ENCODE measurements around the gene KRT38.

Gene KRT38

DNA sequence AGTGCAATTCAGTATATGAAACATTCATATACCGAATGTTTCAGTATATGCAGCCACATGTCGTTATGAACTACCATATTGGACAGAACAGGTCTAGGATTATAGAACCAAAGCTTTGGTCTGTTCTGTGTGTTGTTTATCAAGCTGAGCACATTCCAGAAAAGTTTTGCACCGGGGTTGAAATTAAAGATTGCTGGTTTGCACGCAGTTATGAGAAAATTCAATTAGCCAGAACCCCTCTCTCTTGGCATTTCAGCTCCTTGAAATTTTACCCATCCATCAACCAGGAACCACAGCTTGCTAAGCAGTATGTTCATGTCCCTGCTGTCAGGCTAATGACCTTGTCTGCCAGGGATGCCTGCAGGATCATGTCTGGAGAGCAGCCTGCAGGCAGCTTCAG is 16.9 kb upstream of the KRT38 start:
- Histone ChIP-seq H3K36me3 (ENCODE audit: insufficient read depth, low read length) (no peaks in the 10 kb centered on the region), H3K9me3 (ENCODE audit: low read length) (no peaks in the 10 kb centered on the region), H3K79me2 (ENCODE audit: insufficient read depth, low read length) (no peaks in the 10 kb centered on the region), H3K4me1 (ENCODE audit: insufficient read depth, low read length, severe bottlenecking) (no peaks in the 10 kb centered on the region), H3K4me2 (ENCODE audit: low read length) (no peak overlapping the region), H3K9me2 (ENCODE audit: low read depth, low read length) (no peaks in the 10 kb centered on the region), H2AFZ (ENCODE audit: low read length) (no peak overlapping the region), H3K27me3 (ENCODE audit: insufficient read depth, low read length) (peaks cover 4% of the 10 kb centered on the region; the same call in 1 of the 2 replicates), H3K27ac (ENCODE audit: low read depth, low read length, poor library complexity, severe bottlenecking) (no peak overlapping the region), H3K4me3 (ENCODE audit: low read depth, low read length, poor library complexity, severe bottlenecking) (no peak overlapping the region), H4K20me1 (ENCODE audit: insufficient read depth, low read length) (no peaks in the 10 kb centered on the region), H3F3A (ENCODE audit: insufficient read depth, low read length) (no peaks in the 10 kb centered on the region), H3K9ac (ENCODE audit: low read length) (no peak overlapping the region)
- TF ChIP-seq EZH2 (IDR thresholded peaks at IDR 0.05; ENCODE audit: borderline replicate concordance, low read length) = no peak
- TF ChIP-seq, protein P1, sequence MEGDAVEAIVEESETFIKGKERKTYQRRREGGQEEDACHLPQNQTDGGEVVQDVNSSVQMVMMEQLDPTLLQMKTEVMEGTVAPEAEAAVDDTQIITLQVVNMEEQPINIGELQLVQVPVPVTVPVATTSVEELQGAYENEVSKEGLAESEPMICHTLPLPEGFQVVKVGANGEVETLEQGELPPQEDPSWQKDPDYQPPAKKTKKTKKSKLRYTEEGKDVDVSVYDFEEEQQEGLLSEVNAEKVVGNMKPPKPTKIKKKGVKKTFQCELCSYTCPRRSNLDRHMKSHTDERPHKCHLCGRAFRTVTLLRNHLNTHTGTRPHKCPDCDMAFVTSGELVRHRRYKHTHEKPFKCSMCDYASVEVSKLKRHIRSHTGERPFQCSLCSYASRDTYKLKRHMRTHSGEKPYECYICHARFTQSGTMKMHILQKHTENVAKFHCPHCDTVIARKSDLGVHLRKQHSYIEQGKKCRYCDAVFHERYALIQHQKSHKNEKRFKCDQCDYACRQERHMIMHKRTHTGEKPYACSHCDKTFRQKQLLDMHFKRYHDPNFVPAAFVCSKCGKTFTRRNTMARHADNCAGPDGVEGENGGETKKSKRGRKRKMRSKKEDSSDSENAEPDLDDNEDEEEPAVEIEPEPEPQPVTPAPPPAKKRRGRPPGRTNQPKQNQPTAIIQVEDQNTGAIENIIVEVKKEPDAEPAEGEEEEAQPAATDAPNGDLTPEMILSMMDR (IDR thresholded peaks at IDR 0.05; ENCODE audit: low read length) = no peak

DNA sequence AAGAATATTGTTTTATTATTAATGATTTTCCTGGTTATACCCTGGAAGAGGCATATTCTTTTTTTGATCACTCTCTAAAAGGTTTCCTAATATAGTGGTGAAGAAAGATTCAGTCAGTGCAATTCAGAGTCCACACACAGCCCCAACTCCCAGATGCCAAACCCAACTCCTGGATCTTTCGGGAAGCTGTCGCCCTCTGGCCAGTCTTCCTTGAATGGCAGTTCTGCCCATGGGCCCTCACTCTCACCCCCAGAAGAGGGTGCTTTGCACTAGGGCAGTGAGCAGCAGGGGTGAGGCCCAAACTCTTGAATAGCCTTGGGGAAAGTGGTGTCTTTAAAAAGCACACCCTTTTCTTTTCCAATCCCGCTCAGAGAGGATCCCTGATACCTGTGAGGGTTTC is 15.4 kb upstream of the KRT38 start:
- no peaks in the 10 kb centered on the region for H4K20me1 ChIP-seq (ENCODE audit: insufficient read depth, low read length)
- H3K9me2 ChIP-seq (ENCODE audit: low read depth, low read length) = no peaks in the 10 kb centered on the region
- H3K4me3 ChIP-seq (ENCODE audit: low read depth, low read length, poor library complexity, severe bottlenecking) = no peak overlapping the region
- TF ChIP-seq EZH2 (IDR thresholded peaks at IDR 0.05; ENCODE audit: borderline replicate concordance, low read length) = no peak
- TF ChIP-seq, protein P1 (IDR thresholded peaks at IDR 0.05; ENCODE audit: low read length) = no peak
- H3K27ac ChIP-seq (ENCODE audit: low read depth, low read length, poor library complexity, severe bottlenecking) = no peak overlapping the region
- no peaks in the 10 kb centered on the region for H3K36me3 ChIP-seq (ENCODE audit: insufficient read depth, low read length)
- no peaks in the 10 kb centered on the region for H3K9me3 ChIP-seq (ENCODE audit: low read length)
- H3F3A ChIP-seq (ENCODE audit: insufficient read depth, low read length) = no peaks in the 10 kb centered on the region
- no peak overlapping the region for H2AFZ ChIP-seq (ENCODE audit: low read length)
- no peak overlapping the region for H3K9ac ChIP-seq (ENCODE audit: low read length)
- H3K4me1 ChIP-seq (ENCODE audit: insufficient read depth, low read length, severe bottlenecking) = no peaks in the 10 kb centered on the region
- peaks cover 4% of the 10 kb centered on the region; the same call in 1 of the 2 replicates for H3K27me3 ChIP-seq (ENCODE audit: insufficient read depth, low read length)
- no peak overlapping the region for H3K4me2 ChIP-seq (ENCODE audit: low read length)
- no peaks in the 10 kb centered on the region for H3K79me2 ChIP-seq (ENCODE audit: insufficient read depth, low read length)

DNA sequence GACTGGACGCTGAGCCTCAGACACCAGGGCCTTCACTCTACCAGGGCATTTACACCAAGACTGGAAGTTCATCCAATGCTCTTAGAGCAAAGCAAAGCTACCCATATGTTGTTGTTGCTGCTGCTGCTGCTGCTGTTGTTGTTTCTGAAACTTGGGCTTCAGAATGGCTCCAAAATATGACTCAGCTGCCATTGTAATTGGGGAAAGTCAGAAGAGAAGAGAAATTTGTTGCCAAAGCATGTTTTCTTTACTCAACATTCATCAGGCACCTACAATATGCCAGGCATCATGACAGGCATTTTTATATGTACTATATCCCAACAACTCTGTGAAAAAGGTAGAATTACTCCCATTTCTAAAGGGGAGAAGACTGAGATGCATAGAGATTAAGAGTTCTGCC is 14.5 kb upstream of the KRT38 start:
- H3F3A ChIP-seq (ENCODE audit: insufficient read depth, low read length) = no peaks in the 10 kb centered on the region
- no peak for TF ChIP-seq EZH2 (IDR thresholded peaks at IDR 0.05; ENCODE audit: borderline replicate concordance, low read length)
- TF ChIP-seq, protein P1 (IDR thresholded peaks at IDR 0.05; ENCODE audit: low read length) = no peak
- no peak overlapping the region for H3K9ac ChIP-seq (ENCODE audit: low read length)
- H3K4me2 ChIP-seq (ENCODE audit: low read length) = no peak overlapping the region
- H4K20me1 ChIP-seq (ENCODE audit: insufficient read depth, low read length) = no peaks in the 10 kb centered on the region
- no peaks in the 10 kb centered on the region for H3K4me1 ChIP-seq (ENCODE audit: insufficient read depth, low read length, severe bottlenecking)
- H3K9me2 ChIP-seq (ENCODE audit: low read depth, low read length) = no peaks in the 10 kb centered on the region
- H3K4me3 ChIP-seq (ENCODE audit: low read depth, low read length, poor library complexity, severe bottlenecking) = no peak overlapping the region
- H3K27ac ChIP-seq (ENCODE audit: low read depth, low read length, poor library complexity, severe bottlenecking) = no peak overlapping the region
- no peaks in the 10 kb centered on the region for H3K36me3 ChIP-seq (ENCODE audit: insufficient read depth, low read length)
- no peaks in the 10 kb centered on the region for H3K79me2 ChIP-seq (ENCODE audit: insufficient read depth, low read length)
- peaks cover 4% of the 10 kb centered on the region; the same call in 1 of the 2 replicates for H3K27me3 ChIP-seq (ENCODE audit: insufficient read depth, low read length)
- H2AFZ ChIP-seq (ENCODE audit: low read length) = no peak overlapping the region
- no peaks in the 10 kb centered on the region for H3K9me3 ChIP-seq (ENCODE audit: low read length)

Data from OCI-LY1 (cell line).